ENCODE data around the gene PHPT1. TPM values are rescaled to one million over a fixed set of nuclear protein-coding genes. Genes with fewer than 3 reads are reported as not detected.

PHPT1 gene
- total and polyA plus RNA-seq, 2 of the 8 experiments (the other 6 are each of a cell fraction or from before 2014, with no cell fraction given): 109 to 226 TPM

Small RNAs within 50 kb of the gene (microRNA-seq; reads per million reads assigned to microRNA genes)
- 0 reads per million in 2 experiments for gene MIR4292 (ENCODE audit: borderline microRNAs expressed in 2 of 2, borderline number of aligned reads in 2 of 2, borderline replicate concordance in 1 of 2)
- gene MIR4479 (ENCODE audit: borderline microRNAs expressed in 2 of 2, borderline number of aligned reads in 2 of 2, borderline replicate concordance in 1 of 2): 0 to 0.46 reads per million in 2 experiments

Small RNAs within 50 kb of the gene (small RNA-seq; reads per million reads assigned to genes)
- gene AL355987.2 (ENCODE audit: insufficient read depth): not detected
- not detected for gene MIR4292 (ENCODE audit: insufficient read depth)
- gene MIR4479 (ENCODE audit: insufficient read depth): 0.86 reads per million

Other genes with a start within 250 kb of the PHPT1 start
- 37.8 and 39.8 TPM in 2 replicates for gene EGFL7, start 186.5 kb upstream of the PHPT1 start, total RNA-seq (2021; fragmentation: NEBNext Ultra II Directional; extraction: Animal tissue kit (Norgen Biotek cat#: 25700))
- 53.4 and 82.5 TPM in 2 replicates for gene EGFL7, start 186.5 kb upstream of the PHPT1 start, polyA plus RNA-seq (2011; rRNA removed)
- gene AGPAT2, start 162.0 kb upstream of the PHPT1 start, total RNA-seq (2021; fragmentation: NEBNext Ultra II Directional; extraction: Animal tissue kit (Norgen Biotek cat#: 25700)): 30.5 and 31.6 TPM in 2 replicates
- gene AGPAT2, start 162.0 kb upstream of the PHPT1 start, polyA plus RNA-seq (2011; rRNA removed): 37.6 and 52.1 TPM in 2 replicates
- gene DIPK1B, start 136.8 kb upstream of the PHPT1 start, total RNA-seq (2021; fragmentation: NEBNext Ultra II Directional; extraction: Animal tissue kit (Norgen Biotek cat#: 25700)): 32.3 and 35.3 TPM in 2 replicates
- 64.8 and 78.8 TPM in 2 replicates for gene DIPK1B, start 136.8 kb upstream of the PHPT1 start, polyA plus RNA-seq (2011; rRNA removed)
- 2.8 and 4.8 TPM in 2 replicates for gene LCN10, start 106.5 kb upstream of the PHPT1 start, total RNA-seq (2021; fragmentation: NEBNext Ultra II Directional; extraction: Animal tissue kit (Norgen Biotek cat#: 25700))
- gene LCN10, start 106.5 kb upstream of the PHPT1 start, polyA plus RNA-seq (2011; rRNA removed): 2.6 and 3.5 TPM in 2 replicates
- gene LCN6, start 100.9 kb upstream of the PHPT1 start, total RNA-seq (2021; fragmentation: NEBNext Ultra II Directional; extraction: Animal tissue kit (Norgen Biotek cat#: 25700)): not detected in 2 replicates
- not detected in 2 replicates for gene LCN6, start 100.9 kb upstream of the PHPT1 start, polyA plus RNA-seq (2011; rRNA removed)
- not detected in 2 replicates for gene LCN8, start 91.2 kb upstream of the PHPT1 start, total RNA-seq (2021; fragmentation: NEBNext Ultra II Directional; extraction: Animal tissue kit (Norgen Biotek cat#: 25700))
- gene LCN8, start 91.2 kb upstream of the PHPT1 start, polyA plus RNA-seq (2011; rRNA removed): 0.14 TPM in 1 of 2 replicates, not detected in the other
- gene LCN15, start 84.9 kb upstream of the PHPT1 start, total RNA-seq (2021; fragmentation: NEBNext Ultra II Directional; extraction: Animal tissue kit (Norgen Biotek cat#: 25700)): 0.47 and 0.61 TPM in 2 replicates
- 0.08 and 0.25 TPM in 2 replicates for gene LCN15, start 84.9 kb upstream of the PHPT1 start, polyA plus RNA-seq (2011; rRNA removed)
- 50.6 and 51.1 TPM in 2 replicates for gene TMEM141, start 58.1 kb upstream of the PHPT1 start, total RNA-seq (2021; fragmentation: NEBNext Ultra II Directional; extraction: Animal tissue kit (Norgen Biotek cat#: 25700))
- 137 and 140 TPM in 2 replicates for gene TMEM141, start 58.1 kb upstream of the PHPT1 start, polyA plus RNA-seq (2011; rRNA removed)
- 0.78 and 1.6 TPM in 2 replicates for gene CCDC183, start 53.1 kb upstream of the PHPT1 start, total RNA-seq (2021; fragmentation: NEBNext Ultra II Directional; extraction: Animal tissue kit (Norgen Biotek cat#: 25700))
- 0.51 and 1.1 TPM in 2 replicates for gene CCDC183, start 53.1 kb upstream of the PHPT1 start, polyA plus RNA-seq (2011; rRNA removed)
- 129 and 130 TPM in 2 replicates for gene RABL6, start 41.5 kb upstream of the PHPT1 start, total RNA-seq (2021; fragmentation: NEBNext Ultra II Directional; extraction: Animal tissue kit (Norgen Biotek cat#: 25700))
- 70.1 and 98.6 TPM in 2 replicates for gene RABL6, start 41.5 kb upstream of the PHPT1 start, polyA plus RNA-seq (2011; rRNA removed)
- gene AJM1, start 6.9 kb upstream of the PHPT1 start, total RNA-seq (2021; fragmentation: NEBNext Ultra II Directional; extraction: Animal tissue kit (Norgen Biotek cat#: 25700)): 0.86 and 0.97 TPM in 2 replicates
- 0.12 and 0.33 TPM in 2 replicates for gene AJM1, start 6.9 kb upstream of the PHPT1 start, polyA plus RNA-seq (2011; rRNA removed)
- 4.5 TPM in 2 replicates for gene MAMDC4, start 2.9 kb downstream of the PHPT1 start, total RNA-seq (2021; fragmentation: NEBNext Ultra II Directional; extraction: Animal tissue kit (Norgen Biotek cat#: 25700))
- gene MAMDC4, start 2.9 kb downstream of the PHPT1 start, polyA plus RNA-seq (2011; rRNA removed): 3.1 and 6.6 TPM in 2 replicates
- 337 and 338 TPM in 2 replicates for gene EDF1, start 16.9 kb downstream of the PHPT1 start, total RNA-seq (2021; fragmentation: NEBNext Ultra II Directional; extraction: Animal tissue kit (Norgen Biotek cat#: 25700))
- gene EDF1, start 16.9 kb downstream of the PHPT1 start, polyA plus RNA-seq (2011; rRNA removed): 297 and 298 TPM in 2 replicates
- gene TRAF2, start 37.1 kb downstream of the PHPT1 start, total RNA-seq (2021; fragmentation: NEBNext Ultra II Directional; extraction: Animal tissue kit (Norgen Biotek cat#: 25700)): 50.2 and 50.5 TPM in 2 replicates
- gene TRAF2, start 37.1 kb downstream of the PHPT1 start, polyA plus RNA-seq (2011; rRNA removed): 26.9 and 39.3 TPM in 2 replicates
- gene FBXW5, start 95.3 kb downstream of the PHPT1 start, total RNA-seq (2021; fragmentation: NEBNext Ultra II Directional; extraction: Animal tissue kit (Norgen Biotek cat#: 25700)): 49.0 and 49.5 TPM in 2 replicates
- gene FBXW5, start 95.3 kb downstream of the PHPT1 start, polyA plus RNA-seq (2011; rRNA removed): 71.0 and 93.6 TPM in 2 replicates
- gene C8G, start 95.8 kb downstream of the PHPT1 start, total RNA-seq (2021; fragmentation: NEBNext Ultra II Directional; extraction: Animal tissue kit (Norgen Biotek cat#: 25700)): 0.80 TPM in 1 of 2 replicates, not detected in the other
- 0.62 and 1.8 TPM in 2 replicates for gene C8G, start 95.8 kb downstream of the PHPT1 start, polyA plus RNA-seq (2011; rRNA removed)
- gene LCN12, start 102.9 kb downstream of the PHPT1 start, total RNA-seq (2021; fragmentation: NEBNext Ultra II Directional; extraction: Animal tissue kit (Norgen Biotek cat#: 25700)): 1.5 and 1.7 TPM in 2 replicates
- 1.1 and 2.1 TPM in 2 replicates for gene LCN12, start 102.9 kb downstream of the PHPT1 start, polyA plus RNA-seq (2011; rRNA removed)
- 2.2 and 2.3 TPM in 2 replicates for gene PTGDS, start 128.1 kb downstream of the PHPT1 start, total RNA-seq (2021; fragmentation: NEBNext Ultra II Directional; extraction: Animal tissue kit (Norgen Biotek cat#: 25700))
- 1.7 and 2.5 TPM in 2 replicates for gene PTGDS, start 128.1 kb downstream of the PHPT1 start, polyA plus RNA-seq (2011; rRNA removed)
- 0.15 TPM in 1 of 2 replicates, not detected in the other for gene LCNL1, start 133.6 kb downstream of the PHPT1 start, total RNA-seq (2021; fragmentation: NEBNext Ultra II Directional; extraction: Animal tissue kit (Norgen Biotek cat#: 25700))
- 0.11 and 0.35 TPM in 2 replicates for gene LCNL1, start 133.6 kb downstream of the PHPT1 start, polyA plus RNA-seq (2011; rRNA removed)
- 40.8 and 43.4 TPM in 2 replicates for gene PAXX, start 143.0 kb downstream of the PHPT1 start, total RNA-seq (2021; fragmentation: NEBNext Ultra II Directional; extraction: Animal tissue kit (Norgen Biotek cat#: 25700))
- 45.9 and 56.8 TPM in 2 replicates for gene PAXX, start 143.0 kb downstream of the PHPT1 start, polyA plus RNA-seq (2011; rRNA removed)
- gene CLIC3, start 147.2 kb downstream of the PHPT1 start, total RNA-seq (2021; fragmentation: NEBNext Ultra II Directional; extraction: Animal tissue kit (Norgen Biotek cat#: 25700)): not detected in 2 replicates
- 0.12 and 0.33 TPM in 2 replicates for gene CLIC3, start 147.2 kb downstream of the PHPT1 start, polyA plus RNA-seq (2011; rRNA removed)
- 12.5 and 15.2 TPM in 2 replicates for gene ABCA2, start 178.8 kb downstream of the PHPT1 start, total RNA-seq (2021; fragmentation: NEBNext Ultra II Directional; extraction: Animal tissue kit (Norgen Biotek cat#: 25700))
- gene ABCA2, start 178.8 kb downstream of the PHPT1 start, polyA plus RNA-seq (2011; rRNA removed): 14.3 and 21.9 TPM in 2 replicates
- gene FUT7, start 182.7 kb downstream of the PHPT1 start, total RNA-seq (2021; fragmentation: NEBNext Ultra II Directional; extraction: Animal tissue kit (Norgen Biotek cat#: 25700)): not detected in 2 replicates
- not detected in 2 replicates for gene FUT7, start 182.7 kb downstream of the PHPT1 start, polyA plus RNA-seq (2011; rRNA removed)
- gene NPDC1, start 196.8 kb downstream of the PHPT1 start, total RNA-seq (2021; fragmentation: NEBNext Ultra II Directional; extraction: Animal tissue kit (Norgen Biotek cat#: 25700)): 41.9 and 44.1 TPM in 2 replicates
- gene NPDC1, start 196.8 kb downstream of the PHPT1 start, polyA plus RNA-seq (2011; rRNA removed): 26.2 and 43.6 TPM in 2 replicates
- gene ENTPD2, start 204.7 kb downstream of the PHPT1 start, total RNA-seq (2021; fragmentation: NEBNext Ultra II Directional; extraction: Animal tissue kit (Norgen Biotek cat#: 25700)): 3.2 and 3.8 TPM in 2 replicates
- 0.65 and 1.9 TPM in 2 replicates for gene ENTPD2, start 204.7 kb downstream of the PHPT1 start, polyA plus RNA-seq (2011; rRNA removed)
- gene SAPCD2, start 221.1 kb downstream of the PHPT1 start, total RNA-seq (2021; fragmentation: NEBNext Ultra II Directional; extraction: Animal tissue kit (Norgen Biotek cat#: 25700)): 30.3 and 32.1 TPM in 2 replicates
- 12.7 and 17.3 TPM in 2 replicates for gene SAPCD2, start 221.1 kb downstream of the PHPT1 start, polyA plus RNA-seq (2011; rRNA removed)
- gene UAP1L1, start 228.1 kb downstream of the PHPT1 start, total RNA-seq (2021; fragmentation: NEBNext Ultra II Directional; extraction: Animal tissue kit (Norgen Biotek cat#: 25700)): 5.4 and 5.5 TPM in 2 replicates
- gene UAP1L1, start 228.1 kb downstream of the PHPT1 start, polyA plus RNA-seq (2011; rRNA removed): 2.0 and 3.5 TPM in 2 replicates
- gene MAN1B1, start 237.6 kb downstream of the PHPT1 start, total RNA-seq (2021; fragmentation: NEBNext Ultra II Directional; extraction: Animal tissue kit (Norgen Biotek cat#: 25700)): 35.1 and 36.3 TPM in 2 replicates
- 33.7 and 36.5 TPM in 2 replicates for gene MAN1B1, start 237.6 kb downstream of the PHPT1 start, polyA plus RNA-seq (2011; rRNA removed)